H1 (cell line): ENCODE measurements around the gene RIMBP2. TPM values are rescaled to one million over a fixed set of nuclear protein-coding genes. Genes with fewer than 3 reads are reported as not detected.

Source experiments
- polyA plus RNA-seq, 7 experiments: library from polyadenylated mRNA; depleted of rRNA in 3 of 7; stranded (reverse) in 5 of 7; unstranded in 2 of 7; fragments of >200 nt in 5 of 7; fragments of 200-250 nt in 2 of 7; gene quantifications; 1 replicate in 5 of 7; 2 replicates in 1 of 7; 4 replicates in 1 of 7; pipeline versions ENCODE4 v1.2.1 to v1.2.3, GENCODE V29; 2011 to 2013; ENCODE audit warnings: missing spikeins in 2 of 7, mixed read lengths in 2 of 7
- total RNA-seq: library from RNA; stranded (reverse); fragmentation: NEBNext Ultra II Directional; extraction: Animal tissue kit (Norgen Biotek cat#: 25700); gene quantifications from 2 replicates; pipeline ENCODE4 v1.2.1, GENCODE V29; 2021
- TF ChIP-seq, protein P1 (sequence below): IDR thresholded peaks from 2 replicates; pipeline ENCODE4 v1.6.1; 2012; ENCODE audit warnings: inconsistent platforms

RIMBP2 gene
- total and polyA plus RNA-seq, 2 of the 8 experiments (the other 6 are each of a cell fraction or from before 2014, with no cell fraction given): 0.18 to 0.65 TPM

DNA sequence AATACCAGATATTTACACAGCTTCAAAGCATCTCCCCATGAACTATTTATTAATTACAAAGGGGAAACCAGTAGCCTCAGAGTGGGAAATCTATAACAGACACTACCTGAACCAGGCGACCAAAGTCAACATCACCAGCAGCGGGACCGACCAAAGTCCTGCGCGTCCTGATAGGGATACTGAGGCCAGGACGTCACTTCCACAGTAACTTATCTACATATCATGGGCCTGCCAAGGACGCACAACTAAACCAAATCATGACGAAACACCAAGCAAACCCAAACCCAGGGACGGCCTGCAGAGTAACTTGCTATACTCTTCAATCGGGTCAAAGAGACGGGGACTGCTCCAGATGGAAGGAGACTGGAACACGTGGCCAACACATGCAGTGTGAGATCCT, 26.0 kb upstream of the RIMBP2 start (continued):
- TF ChIP-seq, protein P1, sequence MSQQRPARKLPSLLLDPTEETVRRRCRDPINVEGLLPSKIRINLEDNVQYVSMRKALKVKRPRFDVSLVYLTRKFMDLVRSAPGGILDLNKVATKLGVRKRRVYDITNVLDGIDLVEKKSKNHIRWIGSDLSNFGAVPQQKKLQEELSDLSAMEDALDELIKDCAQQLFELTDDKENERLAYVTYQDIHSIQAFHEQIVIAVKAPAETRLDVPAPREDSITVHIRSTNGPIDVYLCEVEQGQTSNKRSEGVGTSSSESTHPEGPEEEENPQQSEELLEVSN: no peak
- TF ChIP-seq, all 59 proteins: peak for 0
